KOPT-K1 (cell line): ENCODE results near the gene TMEM143.
"Not testable (repeated sequence)": the region's sequence is repeated elsewhere in the genome, so short reads cannot be mapped to it uniquely, and the experiment has no call there.

Experiments used
- H3K27ac ChIP-seq: fragments of 200-600 bp; sonication (generic); 2 replicates; pipeline ENCODE4 v1.5.1; 2016; ENCODE audit warnings: antibody characterized with exemption, mild to moderate bottlenecking, low read depth, low read length; ENCODE audit not compliant: poor library complexity, severe bottlenecking
- H3K36me3 ChIP-seq: fragments of 200-600 bp; sonication (generic); 2 replicates; pipeline ENCODE4 v1.5.1; 2017; ENCODE audit warnings: antibody characterized with exemption, mild to moderate bottlenecking, low read length, moderate library complexity; ENCODE audit not compliant: insufficient read depth
- H3K9me3 ChIP-seq: fragments of 200-600 bp; sonication (generic); 2 replicates; pipeline ENCODE4 v1.5.1; 2017; ENCODE audit warnings: antibody characterized with exemption, low read length, mild to moderate bottlenecking; ENCODE audit not compliant: insufficient read depth, poor library complexity, severe bottlenecking

The TMEM143 gene

GRCh38 chr19:48309731-48310130 lies 54.0 kb downstream of the TMEM143 start:
- H3K9me3 ChIP-seq, H3K27ac ChIP-seq, H3K36me3 ChIP-seq: not testable (repeated sequence)

DNA sequence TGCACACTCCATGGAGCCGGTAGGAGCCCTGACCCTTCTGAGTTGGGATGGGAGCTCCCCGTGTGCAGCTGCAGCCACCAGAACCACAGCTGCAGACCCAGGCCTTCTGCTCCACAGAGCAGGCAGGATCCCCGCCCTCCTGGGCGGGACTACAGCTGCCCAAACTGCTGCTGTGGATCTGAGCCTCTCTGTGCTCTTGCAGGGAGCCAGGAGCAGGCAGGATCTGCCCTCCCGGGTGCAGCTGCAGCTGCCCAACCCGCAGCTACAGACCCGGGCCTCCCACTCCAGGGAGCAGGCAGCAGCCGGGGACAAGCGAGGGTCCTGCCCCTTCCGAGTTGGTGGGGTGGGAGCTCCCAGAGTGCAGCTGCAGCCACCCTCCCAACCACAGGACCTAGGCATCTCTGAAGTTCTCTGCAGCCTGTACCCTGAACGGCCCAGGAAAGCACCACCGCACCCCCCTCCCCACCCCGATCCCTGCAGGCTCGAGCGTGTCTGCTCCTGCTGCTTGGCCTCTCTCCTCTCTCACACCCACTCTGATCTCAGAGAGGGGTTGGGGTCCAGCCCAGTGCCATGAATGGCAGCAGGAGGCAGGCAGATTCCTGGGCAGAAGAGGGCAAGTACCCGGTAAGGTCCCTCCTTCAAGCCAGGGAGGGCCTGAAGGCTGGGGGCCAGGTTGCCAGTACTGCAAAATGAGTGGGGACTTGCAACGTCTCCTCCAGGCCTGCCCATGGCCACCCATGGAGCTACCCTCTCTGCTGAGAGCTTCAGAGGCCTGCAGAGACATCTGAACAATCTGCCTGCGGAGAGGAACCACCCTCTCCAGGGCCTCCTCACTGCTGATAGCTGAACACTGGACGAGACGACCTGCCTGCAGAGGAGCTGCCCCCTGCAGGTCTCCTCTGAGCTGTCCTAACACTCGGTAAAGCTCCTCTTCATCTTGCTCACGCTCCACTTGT lies 54.8 kb downstream of the TMEM143 start:
- Histone ChIP-seq H3K9me3 (no peaks in the 10 kb centered on the region), H3K27ac (peak overlapping the region; percentile 53), H3K36me3 (no peaks in the 10 kb centered on the region)

DNA sequence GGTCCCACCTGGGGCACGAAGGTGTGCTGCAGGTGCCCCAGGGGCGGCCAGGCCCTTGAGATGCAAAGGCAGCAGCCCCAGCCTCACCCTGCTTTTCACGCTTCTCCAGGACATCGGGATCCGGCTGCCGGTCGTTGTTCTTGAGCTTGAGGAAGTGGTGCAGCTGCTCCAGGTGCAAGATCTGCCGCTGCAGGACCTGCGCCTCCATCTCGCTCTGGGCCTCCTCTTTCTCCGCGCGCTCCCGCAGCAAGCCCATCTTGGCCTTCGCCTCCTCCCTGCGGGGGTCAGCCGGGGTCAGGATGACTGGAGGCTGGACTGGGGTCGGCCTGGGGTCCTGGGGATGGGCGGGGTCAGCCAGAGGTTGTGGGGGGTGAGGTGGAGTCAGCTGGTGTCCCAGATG lies 59.9 kb downstream of the TMEM143 start:
- Histone ChIP-seq H3K9me3 (no peaks in the 10 kb centered on the region), H3K36me3 (no peaks in the 10 kb centered on the region), H3K27ac (no peak overlapping the region)

GRCh38 chr19:48303367-48303766 lies 60.4 kb downstream of the TMEM143 start:
- H3K36me3 ChIP-seq: no peaks in the 10 kb centered on the region
- no peak overlapping the region for H3K27ac ChIP-seq
- no peaks in the 10 kb centered on the region for H3K9me3 ChIP-seq

DNA sequence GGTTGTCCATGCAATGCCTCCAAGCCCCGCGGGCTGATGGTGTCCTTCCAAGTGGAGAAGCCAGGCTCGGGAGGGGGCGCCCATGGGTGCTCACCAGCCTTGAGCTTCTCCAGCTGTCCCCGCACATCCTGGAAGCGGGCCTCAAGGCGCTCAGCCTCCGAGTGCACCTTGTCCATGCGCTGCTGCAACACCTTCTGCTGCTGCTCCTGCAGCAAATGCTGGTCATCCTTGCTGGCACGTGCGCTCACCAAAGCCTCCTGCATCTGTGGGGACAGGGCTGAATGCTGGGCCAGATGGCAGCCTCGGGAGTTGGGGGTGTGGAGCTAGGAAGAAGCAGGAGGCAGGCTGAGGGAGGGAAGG lies 61.2 kb downstream of the TMEM143 start:
- H3K9me3 ChIP-seq: no peaks in the 10 kb centered on the region
- H3K27ac ChIP-seq: no peak overlapping the region
- H3K36me3 ChIP-seq: no peaks in the 10 kb centered on the region

- H3K36me3 ChIP-seq: no peaks in the 10 kb centered on the region
- H3K9me3 ChIP-seq: no peaks in the 10 kb centered on the region
- H3K27ac ChIP-seq: no peak overlapping the region
Measured at GRCh38 chr19:48301886-48302599, 61.7 kb downstream of the TMEM143 start.

GRCh38 chr19:48297975-48298374 lies 65.8 kb downstream of the TMEM143 start:
- no peaks in the 10 kb centered on the region for H3K9me3 ChIP-seq
- no peak overlapping the region for H3K27ac ChIP-seq
- H3K36me3 ChIP-seq: no peaks in the 10 kb centered on the region

- Histone ChIP-seq H3K36me3 (no peaks in the 10 kb centered on the region), H3K27ac (no peak overlapping the region), H3K9me3 (no peaks in the 10 kb centered on the region)
Measured at GRCh38 chr19:48296963-48297734, 66.6 kb downstream of the TMEM143 start.

GRCh38 chr19:48295458-48295857 lies 68.3 kb downstream of the TMEM143 start:
- no peaks in the 10 kb centered on the region for H3K9me3 ChIP-seq
- H3K36me3 ChIP-seq: no peaks in the 10 kb centered on the region
- no peak overlapping the region for H3K27ac ChIP-seq

GRCh38 chr19:48292798-48293197 lies 70.9 kb downstream of the TMEM143 start:
- no peaks in the 10 kb centered on the region for H3K36me3 ChIP-seq
- H3K27ac ChIP-seq: no peak overlapping the region

DNA sequence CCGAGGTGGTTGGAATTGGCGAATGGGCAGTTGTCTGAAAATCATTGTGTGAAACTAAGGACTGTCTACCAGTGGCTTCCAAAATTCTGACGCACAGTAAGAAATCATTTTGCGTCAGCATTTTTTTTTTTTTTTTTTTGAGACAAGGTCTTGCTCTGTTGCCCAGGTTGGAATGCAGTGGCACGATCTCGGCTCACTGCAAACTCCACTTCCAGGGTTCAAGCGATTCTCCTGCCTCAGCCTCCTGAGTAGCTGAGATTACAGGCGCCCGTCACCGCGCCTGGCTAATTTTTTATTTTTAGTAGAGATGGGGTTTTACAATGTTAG lies 72.3 kb downstream of the TMEM143 start:
- H3K27ac ChIP-seq, H3K9me3 ChIP-seq, H3K36me3 ChIP-seq: not testable (repeated sequence)

More at GRCh38 chr19:48292798-48293197, 70.9 kb downstream of the TMEM143 start:
- H3K9me3 ChIP-seq: no peaks in the 10 kb centered on the region

GRCh38 chr19:48290771-48291488 lies 72.8 kb downstream of the TMEM143 start:
- Histone ChIP-seq H3K36me3 (no peaks in the 10 kb centered on the region), H3K27ac (no peak overlapping the region), H3K9me3 (no peaks in the 10 kb centered on the region)

DNA sequence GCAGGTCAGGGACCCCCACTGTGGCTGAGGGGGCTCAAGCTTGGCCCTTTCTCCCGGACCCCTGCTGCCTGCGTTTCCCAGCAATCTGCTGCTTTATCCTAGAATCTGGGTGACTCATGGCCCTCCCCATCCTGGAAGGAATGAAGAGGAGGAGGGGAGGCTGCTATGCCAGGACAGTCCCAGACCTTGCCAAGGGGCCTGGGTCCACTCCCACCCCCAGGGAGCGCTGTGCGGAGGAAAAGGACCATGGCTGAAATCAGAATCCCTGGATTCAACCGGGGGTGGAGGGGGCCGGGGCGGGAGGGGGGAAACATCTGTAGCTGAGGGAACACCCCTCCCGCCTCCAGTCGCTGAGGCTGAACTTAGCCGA lies 73.4 kb downstream of the TMEM143 start:
- Histone ChIP-seq H3K36me3 (no peaks in the 10 kb centered on the region), H3K9me3 (no peaks in the 10 kb centered on the region), H3K27ac (no peak overlapping the region)

DNA sequence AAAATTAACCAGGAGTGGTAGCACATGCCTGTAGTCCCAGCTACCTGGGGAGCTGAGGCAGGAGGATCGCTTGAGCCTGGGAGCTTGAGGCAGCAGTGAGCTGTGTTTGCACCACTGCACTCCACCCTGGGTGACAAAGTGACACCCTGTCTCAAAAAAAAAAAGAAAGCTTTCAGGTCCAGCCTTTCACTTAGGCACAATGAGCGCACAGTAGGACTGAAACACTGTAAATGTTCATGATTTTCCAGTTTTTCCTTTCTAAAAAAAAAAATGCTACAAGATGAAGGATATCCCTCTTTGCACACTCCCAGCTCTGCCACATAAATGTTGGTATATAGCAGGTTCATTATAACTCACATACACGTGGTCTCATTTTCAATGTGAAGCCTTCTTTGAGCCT lies 76.0 kb downstream of the TMEM143 start:
- peaks cover 12% of the 10 kb centered on the region for H3K9me3 ChIP-seq
- no peak overlapping the region for H3K27ac ChIP-seq
- H3K36me3 ChIP-seq: no peaks in the 10 kb centered on the region

DNA sequence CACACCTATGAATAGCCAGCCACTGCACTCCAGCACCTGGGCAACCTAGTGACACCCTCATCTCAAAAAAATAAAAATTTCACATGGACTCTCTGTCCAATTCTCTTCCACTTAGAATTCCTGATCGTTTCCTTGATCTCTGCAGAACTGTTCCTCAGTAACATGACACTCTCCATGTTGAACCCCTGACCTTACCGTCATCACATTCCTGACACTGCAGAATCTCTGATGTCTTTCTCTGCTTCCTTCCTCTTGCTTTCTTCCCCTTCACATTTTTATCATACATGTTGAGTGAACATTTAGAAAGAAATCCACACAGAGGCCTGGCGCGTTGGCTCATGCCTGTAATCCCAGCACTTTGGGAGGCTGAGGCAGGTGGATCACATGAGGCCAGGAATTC lies 78.8 kb downstream of the TMEM143 start:
- no peaks in the 10 kb centered on the region for H3K36me3 ChIP-seq
- no peak overlapping the region for H3K27ac ChIP-seq
- peaks cover 12% of the 10 kb centered on the region for H3K9me3 ChIP-seq
